Mesendoderm (in vitro differentiated cells): ENCODE data around the gene DENND1A.

ENCODE experiments used
- DNase-seq: peaks from one replicate; pipeline ENCODE4 v3.0.0; 2013
- H2AK5ac ChIP-seq: 2 replicates; pipeline ENCODE4 v1.6.1; 2013; ENCODE audit warnings: low read length, inconsistent platforms
- H2BK120ac ChIP-seq: 2 replicates; pipeline ENCODE4 v1.6.1; 2013; ENCODE audit warnings: low read depth, mild to moderate bottlenecking, low read length, moderate library complexity, mixed read lengths
- H2BK15ac ChIP-seq: replicated peaks from 2 replicates; pipeline ENCODE4 v1.6.1; 2013; ENCODE audit warnings: low read depth, mild to moderate bottlenecking, moderate library complexity
- H2BK5ac ChIP-seq: 2 replicates; pipeline ENCODE4 v1.6.1; 2013; ENCODE audit warnings: low read length, inconsistent platforms
- H3K18ac ChIP-seq: 2 replicates; pipeline ENCODE4 v1.6.1; 2013; ENCODE audit warnings: mild to moderate bottlenecking, low read length, mixed read lengths
- H3K23ac ChIP-seq: one replicate; pipeline ENCODE4 v1.6.1; 2013; ENCODE audit warnings: low read length
- H3K27ac ChIP-seq: 2 replicates; pipeline ENCODE4 v1.5.1; 2013; ENCODE audit warnings: low read depth, mild to moderate bottlenecking, inconsistent platforms, low read length, moderate library complexity
- H3K27me3 ChIP-seq: 2 replicates; pipeline ENCODE4 v1.6.1; 2013; ENCODE audit warnings: low read length, control low read depth, mild to moderate bottlenecking, inconsistent platforms; ENCODE audit not compliant: insufficient read depth, poor library complexity
- H3K36me3 ChIP-seq: 2 replicates; pipeline ENCODE4 v1.6.1; 2013; ENCODE audit warnings: low read length, inconsistent platforms; ENCODE audit not compliant: control insufficient read depth, insufficient read depth
- H3K4ac ChIP-seq: one replicate; pipeline ENCODE4 v1.6.1; 2013; ENCODE audit warnings: low read depth, mild to moderate bottlenecking, low read length, moderate library complexity
- H3K4me1 ChIP-seq: 2 replicates; pipeline ENCODE4 v1.6.1; 2013; ENCODE audit warnings: low read depth, low read length, inconsistent platforms; ENCODE audit not compliant: control insufficient read depth
- H3K4me2 ChIP-seq: 2 replicates; pipeline ENCODE4 v1.6.1; 2013; ENCODE audit warnings: low read length
- H3K4me3 ChIP-seq: 2 replicates; pipeline ENCODE4 v1.5.1; 2013; ENCODE audit warnings: mild to moderate bottlenecking, low read length
- H3K56ac ChIP-seq: one replicate; pipeline ENCODE4 v1.6.1; 2013; ENCODE audit warnings: low read length
- H3K79me1 ChIP-seq: 2 replicates; pipeline ENCODE4 v1.6.1; 2013; ENCODE audit warnings: low read length, inconsistent platforms
- H3K79me2 ChIP-seq: 2 replicates; pipeline ENCODE4 v1.6.1; 2013; ENCODE audit warnings: mild to moderate bottlenecking, low read length; ENCODE audit not compliant: control insufficient read depth, insufficient read depth
- H3K9ac ChIP-seq: 2 replicates; pipeline ENCODE4 v1.6.1; 2013; ENCODE audit warnings: low read length, inconsistent platforms
- H4K5ac ChIP-seq: one replicate; pipeline ENCODE4 v1.6.1; 2013; ENCODE audit warnings: low read length
- H4K8ac ChIP-seq: one replicate; pipeline ENCODE4 v1.6.1; 2013; ENCODE audit warnings: low read depth, mild to moderate bottlenecking, control low read depth, low read length, moderate library complexity
- WGBS: extraction: QIAGEN DNeasy Blood & Tissue Kit; methylation state at CpG from one replicate; pipeline ENCODE4 v1.1.7; 2013; ENCODE audit warnings: low lambda C conversion rate, missing lambda C conversion rate; ENCODE audit not compliant: insufficient coverage; ENCODE audit errors: extremely low coverage; 5-methylcytosine and 5-hydroxymethylcytosine counted together

The DENND1A gene

GRCh38 chr9:123687246-123687751 lies 242.6 kb downstream of the DENND1A start:
- H2BK15ac ChIP-seq: no peak overlapping the region
- H4K5ac ChIP-seq: no peak overlapping the region
- H3K4me2 ChIP-seq: no peak overlapping the region
- peaks cover 2% of the 10 kb centered on the region for H3K4me1 ChIP-seq
- no CpG with 5 or more reads among the region's 6 CpGs for WGBS
- no peak overlapping the region for H3K18ac ChIP-seq
- H3K56ac ChIP-seq: no peak overlapping the region
- H4K8ac ChIP-seq: no peak overlapping the region
- no peak overlapping the region for H3K27ac ChIP-seq
- no peaks in the 10 kb centered on the region for H3K79me1 ChIP-seq
- H2BK120ac ChIP-seq: no peak overlapping the region
- no peaks in the 10 kb centered on the region for H3K36me3 ChIP-seq
- H2AK5ac ChIP-seq: no peak overlapping the region
- no peak for DNase-seq
- no peaks in the 10 kb centered on the region for H3K79me2 ChIP-seq
- no peaks in the 10 kb centered on the region for H3K27me3 ChIP-seq
- no peak overlapping the region for H3K4ac ChIP-seq
- H3K4me3 ChIP-seq: no peak overlapping the region
- no peak overlapping the region for H3K23ac ChIP-seq
- no peak overlapping the region for H3K9ac ChIP-seq
- H2BK5ac ChIP-seq: no peak overlapping the region

DNA sequence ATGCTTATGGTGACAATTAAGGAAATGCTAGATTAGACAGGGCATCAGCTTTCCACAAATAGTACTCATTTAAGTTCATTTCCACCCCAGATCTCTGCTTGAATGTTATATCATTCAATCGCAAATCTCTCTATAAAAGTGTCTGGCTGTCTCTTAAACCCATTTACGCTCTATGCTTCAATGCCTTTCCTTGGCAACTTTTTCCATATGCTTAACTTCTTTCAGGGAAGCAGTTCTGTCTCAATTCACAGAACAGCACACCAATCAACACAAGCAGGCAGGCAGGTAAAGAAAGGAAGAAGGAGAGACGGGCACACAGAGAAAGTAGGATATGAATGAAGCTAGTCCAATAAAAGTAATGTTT lies 243.1 kb downstream of the DENND1A start:
- Histone ChIP-seq H4K5ac (no peak overlapping the region), H3K4me1 (peaks cover 2% of the 10 kb centered on the region), H3K36me3 (no peaks in the 10 kb centered on the region), H3K4ac (no peak overlapping the region), H3K4me2 (no peak overlapping the region), H3K23ac (no peak overlapping the region), H2BK15ac (no peak overlapping the region), H2BK120ac (no peak overlapping the region), H3K27ac (no peak overlapping the region), H3K27me3 (no peaks in the 10 kb centered on the region), H4K8ac (no peak overlapping the region), H3K79me1 (no peaks in the 10 kb centered on the region), H3K79me2 (no peaks in the 10 kb centered on the region), H2AK5ac (no peak overlapping the region), H2BK5ac (no peak overlapping the region), H3K9ac (no peak overlapping the region), H3K4me3 (no peak overlapping the region), H3K56ac (no peak overlapping the region), H3K18ac (no peak overlapping the region)
- no CpG with 5 or more reads among the region's 3 CpGs for WGBS
- DNase-seq: no peak

DNA sequence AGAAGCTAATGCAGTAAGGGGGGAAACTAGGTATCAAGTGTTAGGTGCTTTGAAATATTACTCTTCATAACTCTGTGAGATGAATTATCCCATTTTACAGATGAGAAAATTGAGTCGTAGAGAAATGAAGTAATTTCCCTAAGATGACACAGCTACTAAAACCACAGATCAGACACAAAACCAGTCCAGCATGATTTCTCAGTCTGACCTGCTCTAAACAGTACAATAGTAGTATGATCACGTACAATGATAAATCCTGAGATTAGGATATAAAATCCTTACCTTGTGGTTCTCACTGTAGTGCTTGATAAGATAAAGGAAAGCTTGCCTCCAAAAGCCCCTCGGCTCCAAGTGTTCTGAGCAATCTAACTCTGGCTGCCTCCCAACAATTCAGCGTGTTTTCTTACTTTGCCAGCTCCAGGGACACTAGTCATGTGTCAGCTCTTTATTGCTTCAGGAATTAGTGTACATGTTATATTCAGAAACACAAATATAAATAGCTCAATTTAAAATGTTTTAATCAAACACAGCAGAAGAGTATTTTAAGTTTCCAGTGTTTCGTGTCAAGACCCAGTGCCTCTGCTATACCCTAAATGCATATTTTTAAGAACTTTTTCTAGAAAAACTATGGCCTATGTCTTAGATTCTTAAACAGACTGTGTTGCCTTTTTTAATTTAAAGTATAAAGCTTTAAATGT lies 243.6 kb downstream of the DENND1A start:
- DNase-seq: no peak

DNA sequence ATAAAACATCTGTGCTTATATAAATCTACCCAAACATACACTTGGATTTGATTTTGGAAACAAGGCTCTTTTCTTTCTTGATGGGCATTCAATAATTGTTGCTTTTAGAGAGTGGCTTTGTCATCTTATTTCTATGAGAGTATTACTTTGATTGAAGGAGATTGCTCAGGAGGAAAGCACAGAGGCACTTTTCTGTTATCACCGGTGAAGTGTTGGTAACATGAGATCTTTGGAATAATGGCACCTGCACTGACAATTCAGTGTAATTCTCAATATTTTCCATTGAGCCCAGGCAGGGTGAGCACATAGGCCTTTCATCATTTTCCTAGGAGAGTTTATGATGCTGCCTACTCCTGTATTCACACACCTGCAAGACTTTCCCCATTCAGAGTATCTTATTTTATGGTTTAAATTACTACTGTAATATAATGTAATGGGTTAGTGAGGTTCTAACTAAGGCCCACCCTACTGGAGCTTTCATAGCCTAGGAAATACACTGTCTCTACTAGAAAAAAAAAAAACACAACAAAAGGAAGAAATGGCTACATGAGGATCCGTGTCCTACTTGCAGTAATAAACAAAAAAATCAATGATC lies 244.3 kb downstream of the DENND1A start:
- H3K4me1 ChIP-seq: peaks cover 2% of the 10 kb centered on the region
- no peak overlapping the region for H3K18ac ChIP-seq
- no peak overlapping the region for H2BK120ac ChIP-seq
- H3K36me3 ChIP-seq: no peaks in the 10 kb centered on the region
- no peak overlapping the region for H3K23ac ChIP-seq
- no peak overlapping the region for H3K4me2 ChIP-seq
- H4K8ac ChIP-seq: no peak overlapping the region
- H3K27me3 ChIP-seq: no peaks in the 10 kb centered on the region
- no peaks in the 10 kb centered on the region for H3K79me2 ChIP-seq
- no CpG with 5 or more reads among the region's 2 CpGs for WGBS
- H4K5ac ChIP-seq: no peak overlapping the region
- no peak overlapping the region for H2BK15ac ChIP-seq
- no peak overlapping the region for H3K27ac ChIP-seq
- no peak overlapping the region for H2BK5ac ChIP-seq
- no peak overlapping the region for H3K4me3 ChIP-seq
- no peak overlapping the region for H3K4ac ChIP-seq
- no peaks in the 10 kb centered on the region for H3K79me1 ChIP-seq
- no peak overlapping the region for H2AK5ac ChIP-seq
- no peak overlapping the region for H3K56ac ChIP-seq
- no peak overlapping the region for H3K9ac ChIP-seq
- DNase-seq: no peak

More for the DNA sequence above, 243.6 kb downstream of the DENND1A start:
- Histone ChIP-seq H3K36me3 (no peaks in the 10 kb centered on the region), H2AK5ac (no peak overlapping the region), H4K8ac (no peak overlapping the region), H2BK5ac (no peak overlapping the region), H4K5ac (no peak overlapping the region), H3K27me3 (no peaks in the 10 kb centered on the region), H2BK120ac (no peak overlapping the region), H3K79me1 (no peaks in the 10 kb centered on the region), H3K4me3 (no peak overlapping the region), H3K27ac (no peak overlapping the region), H3K4ac (no peak overlapping the region), H2BK15ac (no peak overlapping the region), H3K79me2 (no peaks in the 10 kb centered on the region), H3K9ac (no peak overlapping the region), H3K4me2 (no peak overlapping the region), H3K56ac (no peak overlapping the region), H3K4me1 (peaks cover 2% of the 10 kb centered on the region), H3K18ac (no peak overlapping the region), H3K23ac (no peak overlapping the region)
- no CpG with 5 or more reads among the region's 5 CpGs for WGBS

- Histone ChIP-seq H3K79me2 (no peaks in the 10 kb centered on the region), H3K4me3 (no peak overlapping the region), H4K5ac (no peak overlapping the region), H3K56ac (no peak overlapping the region), H3K4me2 (no peak overlapping the region), H2BK15ac (no peak overlapping the region), H3K23ac (no peak overlapping the region), H3K9ac (no peak overlapping the region), H3K4me1 (peaks cover 2% of the 10 kb centered on the region), H3K18ac (no peak overlapping the region), H4K8ac (no peak overlapping the region), H2BK120ac (no peak overlapping the region), H2BK5ac (no peak overlapping the region), H3K4ac (no peak overlapping the region), H3K27ac (no peak overlapping the region), H3K36me3 (no peaks in the 10 kb centered on the region), H2AK5ac (no peak overlapping the region), H3K79me1 (no peaks in the 10 kb centered on the region), H3K27me3 (no peaks in the 10 kb centered on the region)
- WGBS: no CpG with 5 or more reads among the region's 2 CpGs
- peak; percentile 65 for DNase-seq
Measured at GRCh38 chr9:123684393-123685149, 245.4 kb downstream of the DENND1A start.
